Body of pancreas (tissue), 4 donors: ENCODE measurements around the gene PIAS3. TPM values are rescaled to one million over a fixed set of nuclear protein-coding genes. Genes with fewer than 3 reads are reported as not detected.

Experiments
- microRNA-seq, 2 donors: library from miRNA; unstranded; fragments of <30 nt; microRNA quantifications; one replicate each; pipeline ENCODE4, GENCODE V29; 2016; ENCODE audit warnings: borderline number of aligned reads in 2 of 2, borderline replicate concordance in 2 of 2
- small RNA-seq: library from RNA; depleted of rRNA; stranded (forward); fragments of <200 nt; gene quantifications from one replicate; pipeline ENCODE3, GENCODE V24; 2016
- total RNA-seq, 2 donors: library from RNA; depleted of rRNA; stranded (reverse); fragments of >200 nt; gene quantifications; one replicate each; pipeline ENCODE4 v1.1.0, GENCODE V29; 2016

PIAS3 gene
- total RNA-seq, 2 donors from 2014 or later: 14.2 to 17.6 TPM

Small RNA genes lying within 50 kb of the gene (microRNA-seq; reads per million reads assigned to microRNA genes)
- gene MIR6736: 0 to 0.47 reads per million in 2 donors

Small RNA genes lying within 50 kb of the gene (small RNA-seq; reads per million reads assigned to genes)
- gene MIR6736: not detected

Other genes starting within 250 kb of the PIAS3 start
- 10 to 100 TPM in 1 of 2 donors, 1 to 10 TPM in 1; 7.8 to 24.7 TPM for gene PDZK1, start 151.7 kb downstream of the PIAS3 start, total RNA-seq
- not detected for gene CD160, start 139.6 kb downstream of the PIAS3 start, total RNA-seq
- gene RNF115, start 35.0 kb downstream of the PIAS3 start, total RNA-seq: 10 to 100 TPM; 12.7 to 13.2 TPM
- 10 to 100 TPM; 15.6 to 31.6 TPM for gene POLR3C, start 34.9 kb downstream of the PIAS3 start, total RNA-seq
- gene NUDT17, start 13.5 kb downstream of the PIAS3 start, total RNA-seq: 1 to 10 TPM in 1 of 2 donors, not detected in 1; 1.6 TPM
- 1 to 10 TPM in 1 of 2 donors, under 1 TPM in 1; 0.26 to 1.3 TPM for gene ANKRD35, start 26.8 kb upstream of the PIAS3 start, total RNA-seq
- gene ITGA10, start 51.0 kb upstream of the PIAS3 start, total RNA-seq: 1 to 10 TPM; 4.0 to 5.7 TPM
- gene PEX11B, start 59.6 kb upstream of the PIAS3 start, total RNA-seq: 10 to 100 TPM; 10.5 to 11.4 TPM
- gene RBM8A, start 68.4 kb upstream of the PIAS3 start, total RNA-seq: 10 to 100 TPM; 47.2 to 70.2 TPM
- 10 to 100 TPM in 1 of 2 donors, 1 to 10 TPM in 1; 8.3 to 16.5 TPM for gene LIX1L, start 98.9 kb upstream of the PIAS3 start, total RNA-seq
- under 1 TPM in 1 of 2 donors, not detected in 1; 0.66 TPM for gene ANKRD34A, start 105.5 kb upstream of the PIAS3 start, total RNA-seq
- gene POLR3GL, start 105.6 kb upstream of the PIAS3 start, total RNA-seq: 1 to 10 TPM; 7.8 to 8.6 TPM
- gene TXNIP, start 137.5 kb upstream of the PIAS3 start, total RNA-seq: 100 to 1,000 TPM; 414 to 820 TPM
- gene HJV, start 162.7 kb upstream of the PIAS3 start, total RNA-seq: not detected